ENCODE measurements around the gene TBC1D22A.
"Not testable (repeated sequence)": the region's sequence is repeated elsewhere in the genome, so short reads cannot be mapped to it uniquely, and the experiment has no call there.

Gene TBC1D22A

GRCh38 chr22:46977656-46978343, 215.3 kb downstream of the TBC1D22A start:
- DNase-seq, result no peak

GRCh38 chr22:46978668-46979067, 216.2 kb downstream of the TBC1D22A start:
- not testable (repeated sequence) for DNase-seq

GRCh38 chr22:46979506-46979905, 217.1 kb downstream of the TBC1D22A start:
- no peak for DNase-seq

GRCh38 chr22:46980392-46980791, 217.9 kb downstream of the TBC1D22A start:
- DNase-seq, result no peak

- DNase-seq, result no peak
Measured at GRCh38 chr22:46982635-46983034, 220.2 kb downstream of the TBC1D22A start.

- no peak for DNase-seq
Measured at GRCh38 chr22:46983046-46983445, 220.6 kb downstream of the TBC1D22A start.

GRCh38 chr22:46984751-46985506, 222.5 kb downstream of the TBC1D22A start:
- DNase-seq, result no peak

- no peak for DNase-seq
Measured at GRCh38 chr22:46985507-46985882, 223.0 kb downstream of the TBC1D22A start.

- DNase-seq, result no peak
Measured at GRCh38 chr22:46986788-46987187, 224.3 kb downstream of the TBC1D22A start.

GRCh38 chr22:46990937-46991550, 228.6 kb downstream of the TBC1D22A start:
- no peak for DNase-seq

GRCh38 chr22:46991666-46992065, 229.2 kb downstream of the TBC1D22A start:
- DNase-seq, result no peak

GRCh38 chr22:46992121-46992731, 229.8 kb downstream of the TBC1D22A start:
- DNase-seq, result no peak

GRCh38 chr22:46993633-46994032, 231.2 kb downstream of the TBC1D22A start:
- no peak for DNase-seq

- DNase-seq, result no peak
Measured at GRCh38 chr22:46994265-46994664, 231.8 kb downstream of the TBC1D22A start.

- DNase-seq, result no peak
Measured at GRCh38 chr22:46994983-46995382, 232.5 kb downstream of the TBC1D22A start.

GRCh38 chr22:46995501-46996360, 233.3 kb downstream of the TBC1D22A start:
- DNase-seq, result no peak

- no peak for DNase-seq
Measured at GRCh38 chr22:46996595-46997310, 234.3 kb downstream of the TBC1D22A start.

GRCh38 chr22:46997311-46997970, 235.0 kb downstream of the TBC1D22A start:
- DNase-seq, result no peak

GRCh38 chr22:46998331-46998730, 235.9 kb downstream of the TBC1D22A start:
- DNase-seq, result no peak

- no peak for DNase-seq
Measured at GRCh38 chr22:47000256-47000655, 237.8 kb downstream of the TBC1D22A start.

GRCh38 chr22:47000888-47001287, 238.4 kb downstream of the TBC1D22A start:
- DNase-seq, result no peak
